Measurements from ENCODE around the gene PTPRN2. TPM values are rescaled to one million over a fixed set of nuclear protein-coding genes. Genes with fewer than 3 reads are reported as not detected.

PTPRN2 gene
- total RNA-seq, 2 experiments from 2014 or later, result 0.46 to 0.51 TPM

- ChIA-PET CTCF (no interaction called here), POLR2A (no interaction called here)
- ATAC-seq, result no peak
- Mint-ChIP-seq H3K4me3 (no peak overlapping the region), H3K36me3 (ENCODE audit: low read depth) (no peaks in the 10 kb centered on the region), H3K9me3 (ENCODE audit: low read depth) (no peaks in the 10 kb centered on the region), H3K4me1 (no peaks in the 10 kb centered on the region), H3K27me3 (peaks cover 3% of the 10 kb centered on the region), H3K27ac (no peak overlapping the region)
- intact Hi-C loops (cut with DNase I, micrococcal nuclease), result no loop called here
- DNase-seq, result no peak
These were observed 100.7 kb downstream of the PTPRN2 start for GRCh38 chr7:158486919-158487318.

- no peaks in the 10 kb centered on the region for H3K4me1 Mint-ChIP-seq
- ChIA-PET CTCF (no interaction called here), POLR2A (no interaction called here)
- H3K36me3 Mint-ChIP-seq (ENCODE audit: low read depth), result no peaks in the 10 kb centered on the region
- no peak overlapping the region for H3K27ac Mint-ChIP-seq
- H3K27me3 Mint-ChIP-seq, result peaks cover 3% of the 10 kb centered on the region
- ATAC-seq, result no peak
- no peak overlapping the region for H3K4me3 Mint-ChIP-seq
- DNase-seq, result no peak
- H3K9me3 Mint-ChIP-seq (ENCODE audit: low read depth), result no peaks in the 10 kb centered on the region
- intact Hi-C loops (cut with DNase I, micrococcal nuclease), result no loop called here
These were observed 102.7 kb downstream of the PTPRN2 start for GRCh38 chr7:158484801-158485531.

- ATAC-seq, result no peak
- Mint-ChIP-seq H3K4me3 (no peak overlapping the region), H3K9me3 (ENCODE audit: low read depth) (no peaks in the 10 kb centered on the region), H3K27me3 (peaks cover 3% of the 10 kb centered on the region), H3K27ac (no peak overlapping the region), H3K4me1 (no peaks in the 10 kb centered on the region), H3K36me3 (ENCODE audit: low read depth) (no peaks in the 10 kb centered on the region)
- ChIA-PET POLR2A (no interaction called here), CTCF (no interaction called here)
- DNase-seq, result no peak
- intact Hi-C loops (cut with DNase I, micrococcal nuclease), result no loop called here
These were observed 105.1 kb downstream of the PTPRN2 start for GRCh38 chr7:158482480-158482879.

GRCh38 chr7:158479664-158480025, 108.0 kb downstream of the PTPRN2 start:
- no peaks in the 10 kb centered on the region for H3K4me1 Mint-ChIP-seq
- ChIA-PET POLR2A (no interaction called here), CTCF (interaction anchor here (1.4 kb wide), 1 partner anchor 19 kb away, joined by 3 read pairs; no protein-coding TSS in a partner anchor)
- DNase-seq (no peak), ATAC-seq (no peak)
- H3K4me3 Mint-ChIP-seq, result no peak overlapping the region
- intact Hi-C loops (cut with DNase I, micrococcal nuclease), result no loop called here
- peaks cover 3% of the 10 kb centered on the region for H3K27me3 Mint-ChIP-seq
- H3K36me3 Mint-ChIP-seq (ENCODE audit: low read depth), result no peaks in the 10 kb centered on the region
- no peaks in the 10 kb centered on the region for H3K9me3 Mint-ChIP-seq (ENCODE audit: low read depth)
- no peak overlapping the region for H3K27ac Mint-ChIP-seq

- ATAC-seq (no peak), DNase-seq (no peak)
- Mint-ChIP-seq H3K27ac (no peak overlapping the region), H3K4me1 (no peaks in the 10 kb centered on the region), H3K27me3 (peaks cover 3% of the 10 kb centered on the region), H3K4me3 (no peak overlapping the region), H3K9me3 (ENCODE audit: low read depth) (no peaks in the 10 kb centered on the region), H3K36me3 (ENCODE audit: low read depth) (no peaks in the 10 kb centered on the region)
- intact Hi-C loops (cut with DNase I, micrococcal nuclease), result no loop called here
- POLR2A ChIA-PET, result no interaction called here
- CTCF ChIA-PET, result interaction anchor here (1.4 kb wide), 1 partner anchor 20 kb away, joined by 3 read pairs; no protein-coding TSS in a partner anchor
These were observed 108.5 kb downstream of the PTPRN2 start for GRCh38 chr7:158479021-158479663.

GRCh38 chr7:158477866-158478265, 109.8 kb downstream of the PTPRN2 start:
- ChIA-PET POLR2A (no interaction called here), CTCF (no interaction called here)
- H3K27ac Mint-ChIP-seq, result no peak overlapping the region
- H3K9me3 Mint-ChIP-seq (ENCODE audit: low read depth), result no peaks in the 10 kb centered on the region
- H3K36me3 Mint-ChIP-seq (ENCODE audit: low read depth), result no peaks in the 10 kb centered on the region
- peaks cover 3% of the 10 kb centered on the region for H3K27me3 Mint-ChIP-seq
- DNase-seq (no peak), ATAC-seq (no peak)
- H3K4me1 Mint-ChIP-seq, result no peaks in the 10 kb centered on the region
- H3K4me3 Mint-ChIP-seq, result no peak overlapping the region
- intact Hi-C loops (cut with DNase I, micrococcal nuclease), result no loop called here

- no peaks in the 10 kb centered on the region for H3K4me1 Mint-ChIP-seq
- H3K9me3 Mint-ChIP-seq (ENCODE audit: low read depth), result no peaks in the 10 kb centered on the region
- ChIA-PET CTCF (no interaction called here), POLR2A (no interaction called here)
- no peak for ATAC-seq
- intact Hi-C loops (cut with DNase I, micrococcal nuclease), result no loop called here
- no peaks in the 10 kb centered on the region for H3K36me3 Mint-ChIP-seq (ENCODE audit: low read depth)
- no peak for DNase-seq
- peaks cover 3% of the 10 kb centered on the region for H3K27me3 Mint-ChIP-seq
- H3K27ac Mint-ChIP-seq, result no peak overlapping the region
- no peak overlapping the region for H3K4me3 Mint-ChIP-seq
These were observed 111.2 kb downstream of the PTPRN2 start for GRCh38 chr7:158476331-158476932.

- no peak overlapping the region for H3K4me3 Mint-ChIP-seq
- no peaks in the 10 kb centered on the region for H3K9me3 Mint-ChIP-seq (ENCODE audit: low read depth)
- peaks cover 3% of the 10 kb centered on the region for H3K27me3 Mint-ChIP-seq
- POLR2A ChIA-PET, result no interaction called here
- H3K4me1 Mint-ChIP-seq, result no peaks in the 10 kb centered on the region
- no peak for ATAC-seq
- intact Hi-C loops (cut with DNase I, micrococcal nuclease), result no loop called here
- no peaks in the 10 kb centered on the region for H3K36me3 Mint-ChIP-seq (ENCODE audit: low read depth)
- CTCF ChIA-PET, result no interaction called here
- no peak overlapping the region for H3K27ac Mint-ChIP-seq
- DNase-seq, result no peak
These were observed 112.0 kb downstream of the PTPRN2 start for GRCh38 chr7:158475679-158476052.

- Mint-ChIP-seq H3K36me3 (ENCODE audit: low read depth) (no peaks in the 10 kb centered on the region), H3K4me3 (no peak overlapping the region), H3K4me1 (no peaks in the 10 kb centered on the region), H3K9me3 (ENCODE audit: low read depth) (no peaks in the 10 kb centered on the region), H3K27ac (no peak overlapping the region), H3K27me3 (peaks cover 3% of the 10 kb centered on the region)
- CTCF ChIA-PET, result no interaction called here
- intact Hi-C loops (cut with DNase I, micrococcal nuclease), result no loop called here
- POLR2A ChIA-PET, result no interaction called here
- no peak for ATAC-seq
- DNase-seq, result no peak
These were observed 112.5 kb downstream of the PTPRN2 start for GRCh38 chr7:158475036-158475678.

GRCh38 chr7:158474488-158474887, 113.1 kb downstream of the PTPRN2 start:
- CTCF ChIA-PET, result no interaction called here
- Mint-ChIP-seq H3K4me1 (no peaks in the 10 kb centered on the region), H3K27me3 (peaks cover 7% of the 10 kb centered on the region), H3K4me3 (no peak overlapping the region), H3K9me3 (ENCODE audit: low read depth) (no peaks in the 10 kb centered on the region), H3K36me3 (ENCODE audit: low read depth) (no peaks in the 10 kb centered on the region), H3K27ac (no peak overlapping the region)
- POLR2A ChIA-PET, result no interaction called here
- DNase-seq (no peak), ATAC-seq (no peak)
- intact Hi-C loops (cut with DNase I, micrococcal nuclease), result no loop called here

GRCh38 chr7:158473946-158474345, 113.7 kb downstream of the PTPRN2 start:
- intact Hi-C loops (cut with DNase I, micrococcal nuclease), result no loop called here
- no peak overlapping the region for H3K4me3 Mint-ChIP-seq
- no peak overlapping the region for H3K27ac Mint-ChIP-seq
- H3K9me3 Mint-ChIP-seq (ENCODE audit: low read depth), result no peaks in the 10 kb centered on the region
- H3K4me1 Mint-ChIP-seq, result no peaks in the 10 kb centered on the region
- ChIA-PET POLR2A (no interaction called here), CTCF (no interaction called here)
- H3K27me3 Mint-ChIP-seq, result peaks cover 9% of the 10 kb centered on the region
- ATAC-seq, result no peak
- no peaks in the 10 kb centered on the region for H3K36me3 Mint-ChIP-seq (ENCODE audit: low read depth)
- DNase-seq, result no peak

GRCh38 chr7:158473221-158473620, 114.4 kb downstream of the PTPRN2 start:
- DNase-seq (no peak), ATAC-seq (no peak)
- Mint-ChIP-seq H3K4me3 (no peak overlapping the region), H3K9me3 (ENCODE audit: low read depth) (no peaks in the 10 kb centered on the region), H3K27ac (no peak overlapping the region), H3K27me3 (peaks cover 14% of the 10 kb centered on the region), H3K36me3 (ENCODE audit: low read depth) (no peaks in the 10 kb centered on the region), H3K4me1 (no peaks in the 10 kb centered on the region)
- POLR2A ChIA-PET, result interaction anchor here (0.7 kb wide), 1 partner anchor 921 kb away, joined by 4 read pairs; no protein-coding TSS in a partner anchor
- intact Hi-C loops (cut with DNase I, micrococcal nuclease), result no loop called here
- CTCF ChIA-PET, result no interaction called here
